ENCODE data around the gene ITPRIPL1. TPM values are rescaled to one million over a fixed set of nuclear protein-coding genes. Genes with fewer than 3 reads are reported as not detected.

ITPRIPL1 gene
- total RNA-seq, 4 donors from 2014 or later = 1.8 to 4.1 (median 2.5) TPM

DNA sequence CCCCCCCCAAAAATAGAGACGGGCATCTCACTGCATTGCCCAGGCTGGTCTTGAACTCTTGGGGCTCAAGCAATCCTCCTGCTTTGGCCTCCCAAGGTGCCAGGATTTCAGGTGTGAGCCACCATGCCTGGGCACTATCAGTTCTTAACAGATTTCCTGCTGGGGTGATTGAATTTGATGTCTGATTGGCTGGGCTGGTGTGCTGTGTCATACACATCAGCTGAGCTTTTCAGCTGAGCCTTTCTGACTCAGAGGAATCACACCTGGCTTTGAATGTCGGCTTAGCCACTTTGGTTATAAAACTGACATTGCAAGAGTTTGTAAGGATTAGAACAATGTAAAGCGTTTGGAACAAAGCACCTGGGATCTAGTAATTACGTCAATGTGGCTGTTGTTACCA, 29.4 kb downstream of the ITPRIPL1 start:
- Histone ChIP-seq H3K27me3 (no peaks in the 10 kb centered on the region), H3K27ac (peak overlapping the region in 1 of 4 donors; percentile 63), H3K9me3 (no peaks in the 10 kb centered on the region), H3K4me1 (peaks cover 0 to 10% (median 0%) of the 10 kb centered on the region in 3 donors), H3K4me3 (no peak overlapping the region), H3K36me3 (peaks cover 0 to 3% (median 0%) of the 10 kb centered on the region in 3 donors)
- 63 to 70% methylated on average over 4 of the region's 4 CpGs for WGBS, 2 donors
- intact Hi-C loops (cut with DNase I) = no loop called here
- DNase-seq = no peak
- no peak for TF ChIP-seq POLR2A (IDR thresholded peaks at IDR 0.05)
- TF ChIP-seq, protein P1, sequence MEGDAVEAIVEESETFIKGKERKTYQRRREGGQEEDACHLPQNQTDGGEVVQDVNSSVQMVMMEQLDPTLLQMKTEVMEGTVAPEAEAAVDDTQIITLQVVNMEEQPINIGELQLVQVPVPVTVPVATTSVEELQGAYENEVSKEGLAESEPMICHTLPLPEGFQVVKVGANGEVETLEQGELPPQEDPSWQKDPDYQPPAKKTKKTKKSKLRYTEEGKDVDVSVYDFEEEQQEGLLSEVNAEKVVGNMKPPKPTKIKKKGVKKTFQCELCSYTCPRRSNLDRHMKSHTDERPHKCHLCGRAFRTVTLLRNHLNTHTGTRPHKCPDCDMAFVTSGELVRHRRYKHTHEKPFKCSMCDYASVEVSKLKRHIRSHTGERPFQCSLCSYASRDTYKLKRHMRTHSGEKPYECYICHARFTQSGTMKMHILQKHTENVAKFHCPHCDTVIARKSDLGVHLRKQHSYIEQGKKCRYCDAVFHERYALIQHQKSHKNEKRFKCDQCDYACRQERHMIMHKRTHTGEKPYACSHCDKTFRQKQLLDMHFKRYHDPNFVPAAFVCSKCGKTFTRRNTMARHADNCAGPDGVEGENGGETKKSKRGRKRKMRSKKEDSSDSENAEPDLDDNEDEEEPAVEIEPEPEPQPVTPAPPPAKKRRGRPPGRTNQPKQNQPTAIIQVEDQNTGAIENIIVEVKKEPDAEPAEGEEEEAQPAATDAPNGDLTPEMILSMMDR (IDR thresholded peaks at IDR 0.05) = no peak

DNA sequence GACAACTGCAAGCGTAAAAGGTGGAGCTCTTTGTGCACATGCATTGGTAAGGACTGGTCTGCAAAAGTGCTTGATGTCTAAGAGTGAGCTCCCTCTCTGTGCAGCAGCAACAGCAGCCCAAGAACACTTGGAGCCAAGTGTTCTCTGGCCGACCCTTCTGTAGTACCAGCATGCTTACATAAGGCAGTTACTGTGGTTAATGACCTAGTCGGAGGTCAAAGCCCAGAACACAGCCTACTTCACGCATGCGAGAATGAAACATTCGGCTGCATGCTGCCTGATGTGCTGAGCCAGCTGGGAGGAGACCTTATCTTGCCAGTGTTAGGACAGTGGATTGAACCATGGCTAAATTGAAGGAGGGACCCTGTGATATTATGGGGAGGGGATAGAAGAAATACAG, 31.8 kb downstream of the ITPRIPL1 start:
- intact Hi-C loops (cut with DNase I) = no loop called here
- DNase-seq = no peak
- no peak for TF ChIP-seq POLR2A (IDR thresholded peaks at IDR 0.05)
- TF ChIP-seq, protein P1 (IDR thresholded peaks at IDR 0.05) = no peak
- Histone ChIP-seq H3K4me1 (peaks cover 0 to 10% (median 0%) of the 10 kb centered on the region in 3 donors), H3K27me3 (no peaks in the 10 kb centered on the region), H3K36me3 (no peaks in the 10 kb centered on the region), H3K27ac (no peak overlapping the region), H3K4me3 (no peak overlapping the region), H3K9me3 (no peaks in the 10 kb centered on the region)
- WGBS, 2 donors = 80 to 100% methylated on average over 4 to 6 of the region's 6 CpGs

DNA sequence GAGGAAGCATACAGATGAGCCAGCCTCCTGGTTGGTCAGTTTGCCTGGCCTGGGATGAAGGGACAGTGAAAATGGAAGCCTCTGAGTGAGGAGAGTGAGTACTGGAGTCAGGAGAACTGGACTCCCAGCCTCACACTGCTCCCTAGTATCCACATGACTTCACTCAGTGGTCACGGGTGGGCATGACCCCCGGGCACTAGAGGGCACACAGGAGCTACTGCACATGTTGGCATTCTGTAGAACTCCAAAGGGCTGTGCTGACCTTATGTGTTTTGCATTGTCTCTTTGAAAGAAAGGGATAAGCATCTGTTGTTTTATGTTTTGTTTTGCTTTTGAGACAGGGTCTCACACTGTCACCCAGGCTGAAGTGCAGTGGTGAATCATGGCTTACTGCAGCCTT, 34.2 kb downstream of the ITPRIPL1 start:
- H3K36me3 ChIP-seq = no peaks in the 10 kb centered on the region
- intact Hi-C loops (cut with DNase I) = no loop called here
- H3K4me1 ChIP-seq = no peaks in the 10 kb centered on the region
- no peak for DNase-seq
- TF ChIP-seq, protein P1 (IDR thresholded peaks at IDR 0.05) = peak in 1 of 6 experiments; percentile 7
- no peak for TF ChIP-seq POLR2A (IDR thresholded peaks at IDR 0.05)
- H3K9me3 ChIP-seq = no peaks in the 10 kb centered on the region
- WGBS, 2 donors = 73 to 93% methylated on average over 2 of the region's 2 CpGs
- H3K27me3 ChIP-seq = no peaks in the 10 kb centered on the region
- no peak overlapping the region for H3K27ac ChIP-seq
- no peak overlapping the region for H3K4me3 ChIP-seq

DNA sequence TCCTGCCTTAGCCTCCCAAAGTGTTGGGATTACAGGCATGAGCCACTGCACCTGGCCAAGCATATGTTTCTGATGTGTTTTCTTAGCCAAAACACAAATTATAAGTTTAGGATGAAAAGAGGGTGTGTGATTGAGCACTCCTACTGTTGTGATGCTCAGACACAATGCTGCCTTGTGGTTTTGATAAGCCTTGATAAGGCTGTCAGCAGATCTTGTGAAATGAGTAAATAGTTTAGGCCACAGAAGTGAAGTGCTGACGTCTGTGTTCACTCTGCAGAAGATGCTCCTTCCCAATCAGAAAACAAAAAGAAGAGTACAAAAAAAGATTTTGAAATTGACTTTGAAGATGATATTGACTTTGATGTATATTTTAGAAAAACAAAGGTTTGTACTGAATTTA, 34.7 kb downstream of the ITPRIPL1 start:
- H3K9me3 ChIP-seq = no peaks in the 10 kb centered on the region
- no peak for TF ChIP-seq POLR2A (IDR thresholded peaks at IDR 0.05)
- TF ChIP-seq, protein P1 (IDR thresholded peaks at IDR 0.05) = no peak
- H3K36me3 ChIP-seq = no peaks in the 10 kb centered on the region
- intact Hi-C loops (cut with DNase I) = no loop called here
- no peaks in the 10 kb centered on the region for H3K4me1 ChIP-seq
- no peak overlapping the region for H3K27ac ChIP-seq
- H3K4me3 ChIP-seq = no peak overlapping the region
- WGBS, 2 donors = 78 to 83% methylated on average over 1 of the region's 1 CpG
- DNase-seq = no peak
- no peaks in the 10 kb centered on the region for H3K27me3 ChIP-seq

DNA sequence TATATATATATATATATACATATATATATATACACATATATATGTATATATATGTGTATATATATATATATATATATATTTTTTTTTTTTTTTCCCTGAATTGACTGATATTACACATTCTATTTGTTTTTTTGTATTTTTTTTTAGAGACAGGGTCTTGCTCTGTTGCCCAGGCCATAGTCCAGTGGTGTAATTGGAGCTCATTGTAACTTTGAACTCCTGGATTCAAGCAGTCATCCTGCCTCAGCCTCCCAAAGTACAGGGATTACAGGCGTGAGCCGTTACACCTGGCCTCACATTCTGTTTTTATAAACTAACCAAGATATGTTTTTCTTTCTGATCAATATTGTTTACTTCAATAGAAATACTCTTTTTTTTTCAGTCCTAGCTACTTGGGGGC, 36.6 kb downstream of the ITPRIPL1 start:
- H3K27me3 ChIP-seq = no peaks in the 10 kb centered on the region
- intact Hi-C loops (cut with DNase I) = no loop called here
- no peak for TF ChIP-seq POLR2A (IDR thresholded peaks at IDR 0.05)
- TF ChIP-seq, protein P1 (IDR thresholded peaks at IDR 0.05) = no peak
- H3K27ac ChIP-seq = no peak overlapping the region
- no peak for DNase-seq
- 91 to 92% methylated on average over 2 of the region's 2 CpGs for WGBS, 2 donors
- H3K36me3 ChIP-seq = peaks cover 0 to 8% (median 0%) of the 10 kb centered on the region in 3 donors
- H3K4me1 ChIP-seq = no peaks in the 10 kb centered on the region
- H3K9me3 ChIP-seq = no peaks in the 10 kb centered on the region
- H3K4me3 ChIP-seq = no peak overlapping the region
